ENCODE measurements around the gene FAM110A. TPM values are rescaled to one million over a fixed set of nuclear protein-coding genes. Genes with fewer than 3 reads are reported as not detected.

Gene FAM110A
- total and polyA plus RNA-seq, 9 of the 15 experiments (the other 6 are each of a cell fraction or from before 2014, with no cell fraction given): 0.73 to 15.5 (median 3.6) TPM

GRCh38 chr20:833450-834150 is at the start of gene FAM110A (continued):
- TF ChIP-seq IRF1 (CRISPR knock-in tag; IDR thresholded peaks at IDR 0.05; ENCODE audit: borderline replicate concordance) (no peak), ZNF197 (CRISPR knock-in tag; IDR thresholded peaks at IDR 0.05; ENCODE audit: low read depth) (no peak), TOE1 (IDR thresholded peaks at IDR 0.05; ENCODE audit: borderline replicate concordance) (peak; percentile 70; the same call in 1 of the 2 replicates), TOE1 (CRISPR knock-in tag; IDR thresholded peaks at IDR 0.05; ENCODE audit: borderline replicate concordance, low read depth) (no peak), MITF (IDR thresholded peaks at IDR 0.05) (no peak), SAFB (IDR thresholded peaks at IDR 0.05; ENCODE audit: borderline replicate concordance, low read depth, low read length) (no peak), E2F1 (CRISPR knock-in tag; IDR thresholded peaks at IDR 0.05) (no peak)
- TF ChIP-seq, protein P1, sequence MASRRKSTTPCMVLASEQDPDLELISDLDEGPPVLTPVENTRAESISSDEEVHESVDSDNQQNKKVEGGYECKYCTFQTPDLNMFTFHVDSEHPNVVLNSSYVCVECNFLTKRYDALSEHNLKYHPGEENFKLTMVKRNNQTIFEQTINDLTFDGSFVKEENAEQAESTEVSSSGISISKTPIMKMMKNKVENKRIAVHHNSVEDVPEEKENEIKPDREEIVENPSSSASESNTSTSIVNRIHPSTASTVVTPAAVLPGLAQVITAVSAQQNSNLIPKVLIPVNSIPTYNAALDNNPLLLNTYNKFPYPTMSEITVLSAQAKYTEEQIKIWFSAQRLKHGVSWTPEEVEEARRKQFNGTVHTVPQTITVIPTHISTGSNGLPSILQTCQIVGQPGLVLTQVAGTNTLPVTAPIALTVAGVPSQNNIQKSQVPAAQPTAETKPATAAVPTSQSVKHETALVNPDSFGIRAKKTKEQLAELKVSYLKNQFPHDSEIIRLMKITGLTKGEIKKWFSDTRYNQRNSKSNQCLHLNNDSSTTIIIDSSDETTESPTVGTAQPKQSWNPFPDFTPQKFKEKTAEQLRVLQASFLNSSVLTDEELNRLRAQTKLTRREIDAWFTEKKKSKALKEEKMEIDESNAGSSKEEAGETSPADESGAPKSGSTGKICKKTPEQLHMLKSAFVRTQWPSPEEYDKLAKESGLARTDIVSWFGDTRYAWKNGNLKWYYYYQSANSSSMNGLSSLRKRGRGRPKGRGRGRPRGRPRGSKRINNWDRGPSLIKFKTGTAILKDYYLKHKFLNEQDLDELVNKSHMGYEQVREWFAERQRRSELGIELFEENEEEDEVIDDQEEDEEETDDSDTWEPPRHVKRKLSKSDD (conservative IDR thresholded peaks at IDR 0.05; ENCODE audit: low read length): no peak
